H9 (cell line): ENCODE measurements around the gene CPA4. TPM values are rescaled to one million over a fixed set of nuclear protein-coding genes. Genes with fewer than 3 reads are reported as not detected.

Source experiments
- DNase-seq: peaks from one replicate; pipeline ENCODE4 v3.0.0-alpha.2; 2017
- H2AFZ ChIP-seq: one replicate; pipeline ENCODE4 v1.6.1; 2013; ENCODE audit warnings: mild to moderate bottlenecking, low read length, control low read depth, moderate library complexity
- H2AK5ac ChIP-seq: 2 replicates; pipeline ENCODE4 v1.6.1; 2013; ENCODE audit warnings: low read length, control low read depth, mixed read lengths; ENCODE audit not compliant: insufficient read length
- H2BK120ac ChIP-seq: one replicate; pipeline ENCODE4 v1.6.1; 2013; ENCODE audit warnings: low read depth, mild to moderate bottlenecking, low read length, control low read depth, inconsistent platforms; ENCODE audit not compliant: poor library complexity, severe bottlenecking
- H2BK12ac ChIP-seq: 2 replicates; pipeline ENCODE4 v1.6.1; 2013; ENCODE audit warnings: low read length, control low read depth, mixed read lengths, low read depth; ENCODE audit not compliant: insufficient read length
- H2BK15ac ChIP-seq: 2 replicates; pipeline ENCODE4 v1.6.1; 2013; ENCODE audit warnings: low read depth, low read length, control low read depth
- H2BK20ac ChIP-seq: one replicate; pipeline ENCODE4 v1.6.1; 2013; ENCODE audit warnings: low read depth, mild to moderate bottlenecking, low read length, control low read depth, inconsistent platforms; ENCODE audit not compliant: poor library complexity, severe bottlenecking
- H2BK5ac ChIP-seq: 2 replicates; pipeline ENCODE4 v1.6.1; 2013; ENCODE audit warnings: low read length, control low read depth, mixed read lengths; ENCODE audit not compliant: insufficient read length
- H3K14ac ChIP-seq: 2 replicates; pipeline ENCODE4 v1.6.1; 2013; ENCODE audit warnings: low read length, control low read depth; ENCODE audit not compliant: insufficient read depth
- H3K18ac ChIP-seq: 2 replicates; pipeline ENCODE4 v1.6.1; 2013; ENCODE audit warnings: low read depth, mild to moderate bottlenecking, mixed read lengths, low read length, control low read depth; ENCODE audit not compliant: insufficient read length
- H3K23ac ChIP-seq: 2 replicates; pipeline ENCODE4 v1.6.1; 2013; ENCODE audit warnings: low read length, control low read depth, mixed read lengths, low read depth; ENCODE audit not compliant: insufficient read length
- H3K23me2 ChIP-seq: 2 replicates; pipeline ENCODE4 v1.6.1; 2013; ENCODE audit warnings: low read depth, mild to moderate bottlenecking, mixed read lengths, low read length, control low read depth; ENCODE audit not compliant: insufficient read length, poor library complexity, severe bottlenecking
- H3K27ac ChIP-seq: 2 replicates; pipeline ENCODE4 v1.5.1; 2013; ENCODE audit warnings: low read length, control low read depth, mixed read lengths, low read depth; ENCODE audit not compliant: insufficient read length
- H3K27me3 ChIP-seq: 2 replicates; pipeline ENCODE4 v1.6.1; 2013; ENCODE audit warnings: low read length, control low read depth, inconsistent platforms; ENCODE audit not compliant: insufficient read depth
- H3K4ac ChIP-seq: 2 replicates; pipeline ENCODE4 v1.6.1; 2013; ENCODE audit warnings: low read depth, mild to moderate bottlenecking, control low read depth, inconsistent platforms, low read length, moderate library complexity
- H3K4me1 ChIP-seq: 2 replicates; pipeline ENCODE4 v1.6.1; 2013; ENCODE audit warnings: low read length, control low read depth, inconsistent platforms; ENCODE audit not compliant: insufficient read depth
- H3K4me2 ChIP-seq: 2 replicates; pipeline ENCODE4 v1.6.1; 2013; ENCODE audit warnings: low read length, control low read depth, mixed read lengths; ENCODE audit not compliant: insufficient read length, insufficient read depth
- H3K56ac ChIP-seq: 2 replicates; pipeline ENCODE4 v1.6.1; 2013; ENCODE audit warnings: low read depth, mild to moderate bottlenecking, mixed read lengths, low read length, control low read depth; ENCODE audit not compliant: insufficient read length
- H3K79me1 ChIP-seq: 2 replicates; pipeline ENCODE4 v1.6.1; 2013; ENCODE audit warnings: low read depth, mild to moderate bottlenecking, moderate library complexity, low read length, control low read depth, inconsistent platforms; ENCODE audit not compliant: insufficient read depth, poor library complexity, severe bottlenecking
- H3K79me2 ChIP-seq: 2 replicates; pipeline ENCODE4 v1.6.1; 2013; ENCODE audit warnings: low read length, control low read depth, inconsistent platforms; ENCODE audit not compliant: insufficient read depth
- H3K9ac ChIP-seq: 2 replicates; pipeline ENCODE4 v1.6.1; 2013; ENCODE audit warnings: low read length, control low read depth, mixed read lengths; ENCODE audit not compliant: insufficient read length; ENCODE audit errors: extremely low read depth
- H3K9me3 ChIP-seq: one replicate; pipeline ENCODE4 v1.6.1; 2013; ENCODE audit warnings: low read depth, low read length, inconsistent platforms; ENCODE audit not compliant: control insufficient read depth
- H3T11ph ChIP-seq: one replicate; pipeline ENCODE4 v1.6.1; 2013; ENCODE audit warnings: mild to moderate bottlenecking, low read length, control low read depth, inconsistent platforms
- H4K20me1 ChIP-seq: one replicate; pipeline ENCODE4 v1.6.1; 2013; ENCODE audit not compliant: control insufficient read depth, insufficient read length, insufficient read depth
- H4K5ac ChIP-seq: 2 replicates; pipeline ENCODE4 v1.6.1; 2013; ENCODE audit warnings: low read depth, mild to moderate bottlenecking, mixed read lengths, low read length, control low read depth; ENCODE audit not compliant: insufficient read length
- H4K8ac ChIP-seq: replicated peaks from 2 replicates; pipeline ENCODE4 v1.6.1; 2013; ENCODE audit warnings: low read length, control low read depth, mixed read lengths, low read depth; ENCODE audit not compliant: insufficient read length
- H4K91ac ChIP-seq: 2 replicates; pipeline ENCODE4 v1.6.1; 2013; ENCODE audit warnings: low read depth, mild to moderate bottlenecking, moderate library complexity, mixed read lengths, low read length, control low read depth; ENCODE audit not compliant: insufficient read length
- H3K27ac Mint-ChIP-seq, 3 experiments: 2 replicates in 2 of 3; 3 replicates in 1 of 3; pipeline ENCODE4 v1.8.0; 2020 to 2021; ENCODE audit warnings: mixed read lengths in 3 of 3, mild to moderate bottlenecking in 1 of 3, moderate library complexity in 1 of 3
- H3K27me3 Mint-ChIP-seq: 2 replicates; pipeline ENCODE4 v1.8.0; 2021; ENCODE audit warnings: low read depth, mild to moderate bottlenecking, moderate library complexity, mixed read lengths
- H3K36me3 Mint-ChIP-seq, 3 experiments: 2 replicates in 2 of 3; 3 replicates in 1 of 3; pipeline ENCODE4 v1.8.0; 2020 to 2021; ENCODE audit warnings: low read depth in 3 of 3, mixed read lengths in 3 of 3; ENCODE audit not compliant: insufficient read depth in 1 of 3
- H3K4me1 Mint-ChIP-seq, 2 experiments: 2 replicates each; pipeline ENCODE4 v1.8.0; 2020; ENCODE audit warnings: mixed read lengths in 2 of 2
- H3K4me3 Mint-ChIP-seq, 2 experiments: 2 replicates in 1 of 2; 3 replicates in 1 of 2; pipeline ENCODE4 v1.8.0; 2020 to 2021; ENCODE audit warnings: mild to moderate bottlenecking in 2 of 2, mixed read lengths in 2 of 2, moderate library complexity in 1 of 2
- H3K9me3 Mint-ChIP-seq, 2 experiments: 2 replicates in 1 of 2; 3 replicates in 1 of 2; pipeline ENCODE4 v1.8.0; 2020; ENCODE audit warnings: mild to moderate bottlenecking in 2 of 2, mixed read lengths in 2 of 2, moderate library complexity in 1 of 2
- WGBS: extraction: QIAGEN DNeasy Blood & Tissue Kit; methylation state at CpG from one replicate; pipeline ENCODE4 v1.1.7; 2013; ENCODE audit warnings: missing lambda C conversion rate, low lambda C conversion rate, mixed read lengths; ENCODE audit not compliant: insufficient read length; ENCODE audit errors: extremely low coverage; 5-methylcytosine and 5-hydroxymethylcytosine counted together
- total RNA-seq: library from RNA; stranded (reverse); gene quantifications from 2 replicates; pipeline ENCODE4 v1.2.1, GENCODE V29; 2021
- TF ChIP-seq, protein P1 (sequence below): fragments of 200-600 bp; sonication (generic); conservative IDR thresholded peaks from 3 replicates; pipeline ENCODE4 v1.8.0; 2021; ENCODE audit warnings: antibody characterized with exemption, mild to moderate bottlenecking

The CPA4 gene
- total RNA-seq, 1 experiment from 2014 or later = not detected

DNA sequence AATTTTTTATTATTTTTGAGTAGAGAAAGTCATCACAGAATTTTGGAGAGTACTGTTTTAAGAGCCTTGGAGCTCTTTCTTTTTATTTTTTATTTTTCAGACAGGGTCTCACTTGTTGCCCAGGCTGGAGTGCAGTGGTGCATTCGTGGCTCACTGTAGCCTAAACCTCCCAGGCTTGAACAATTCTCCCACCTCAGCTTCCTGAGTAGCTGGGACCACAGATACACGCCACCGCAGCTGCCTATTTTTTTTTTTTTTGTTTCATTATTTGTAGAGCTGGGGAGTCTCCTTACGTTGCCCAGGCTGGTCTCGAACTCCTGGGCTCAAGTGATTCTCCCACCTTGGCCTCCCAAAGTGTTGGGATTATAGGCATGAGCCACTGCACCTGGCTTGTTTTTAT lies 10.6 kb downstream of the CPA4 start:
- no peaks in the 10 kb centered on the region for H3K4me1 ChIP-seq
- no peak overlapping the region for H3K9ac ChIP-seq
- Mint-ChIP-seq H3K4me3 (no peak overlapping the region), H3K27me3 (peaks cover 1% of the 10 kb centered on the region; the same call in 1 of the 2 replicates), H3K4me1 (no peaks in the 10 kb centered on the region), H3K9me3 (no peaks in the 10 kb centered on the region), H3K36me3 (no peaks in the 10 kb centered on the region), H3K27ac (no peak overlapping the region)
- H3K27ac ChIP-seq = no peak overlapping the region
- no peak overlapping the region for H3K4me2 ChIP-seq
- H2AFZ ChIP-seq = no peak overlapping the region
- H3K56ac ChIP-seq = no peak overlapping the region
- H4K8ac ChIP-seq = no peak overlapping the region
- H3K9me3 ChIP-seq = no peaks in the 10 kb centered on the region
- WGBS = no CpG with 5 or more reads among the region's 5 CpGs
- no peak for DNase-seq
- no peak overlapping the region for H2BK120ac ChIP-seq
- H2AK5ac ChIP-seq = no peak overlapping the region
- H3K27me3 ChIP-seq = no peaks in the 10 kb centered on the region
- H2BK5ac ChIP-seq = no peak overlapping the region
- H3K18ac ChIP-seq = no peak overlapping the region
- H3K4ac ChIP-seq = no peak overlapping the region
- no peak overlapping the region for H4K91ac ChIP-seq
- H2BK20ac ChIP-seq = no peak overlapping the region
- no peak overlapping the region for H3T11ph ChIP-seq
- no peaks in the 10 kb centered on the region for H3K23me2 ChIP-seq
- no peak overlapping the region for H2BK12ac ChIP-seq
- no peaks in the 10 kb centered on the region for H3K79me1 ChIP-seq
- no peaks in the 10 kb centered on the region for H3K79me2 ChIP-seq
- TF ChIP-seq, protein P1, sequence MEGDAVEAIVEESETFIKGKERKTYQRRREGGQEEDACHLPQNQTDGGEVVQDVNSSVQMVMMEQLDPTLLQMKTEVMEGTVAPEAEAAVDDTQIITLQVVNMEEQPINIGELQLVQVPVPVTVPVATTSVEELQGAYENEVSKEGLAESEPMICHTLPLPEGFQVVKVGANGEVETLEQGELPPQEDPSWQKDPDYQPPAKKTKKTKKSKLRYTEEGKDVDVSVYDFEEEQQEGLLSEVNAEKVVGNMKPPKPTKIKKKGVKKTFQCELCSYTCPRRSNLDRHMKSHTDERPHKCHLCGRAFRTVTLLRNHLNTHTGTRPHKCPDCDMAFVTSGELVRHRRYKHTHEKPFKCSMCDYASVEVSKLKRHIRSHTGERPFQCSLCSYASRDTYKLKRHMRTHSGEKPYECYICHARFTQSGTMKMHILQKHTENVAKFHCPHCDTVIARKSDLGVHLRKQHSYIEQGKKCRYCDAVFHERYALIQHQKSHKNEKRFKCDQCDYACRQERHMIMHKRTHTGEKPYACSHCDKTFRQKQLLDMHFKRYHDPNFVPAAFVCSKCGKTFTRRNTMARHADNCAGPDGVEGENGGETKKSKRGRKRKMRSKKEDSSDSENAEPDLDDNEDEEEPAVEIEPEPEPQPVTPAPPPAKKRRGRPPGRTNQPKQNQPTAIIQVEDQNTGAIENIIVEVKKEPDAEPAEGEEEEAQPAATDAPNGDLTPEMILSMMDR = no peak
- H4K5ac ChIP-seq = no peak overlapping the region
- no peak overlapping the region for H3K14ac ChIP-seq
- H2BK15ac ChIP-seq = no peak overlapping the region
- no peaks in the 10 kb centered on the region for H4K20me1 ChIP-seq
- no peak overlapping the region for H3K23ac ChIP-seq
